Activated naive CD8-positive, alpha-beta T cell treated with anti-CD3 and anti-CD28 coated beads for 36 hours (primary cell): ENCODE measurements around the gene PLIN4. TPM values are rescaled to one million over a fixed set of nuclear protein-coding genes. Genes with fewer than 3 reads are reported as not detected.
"Not testable (repeated sequence)": the region's sequence is repeated elsewhere in the genome, so short reads cannot be mapped to it uniquely, and the experiment has no call there.

Source experiments
- DNase-seq: peaks from one replicate; pipeline ENCODE4 v3.0.0; 2021
- H3K27ac Mint-ChIP-seq: one replicate; pipeline ENCODE4 v1.8.0; 2022; ENCODE audit warnings: mild to moderate bottlenecking, moderate library complexity, mixed read lengths
- H3K27me3 Mint-ChIP-seq: one replicate; pipeline ENCODE4 v1.8.0; 2022; ENCODE audit warnings: mild to moderate bottlenecking, mixed read lengths
- H3K36me3 Mint-ChIP-seq: one replicate; pipeline ENCODE4 v1.8.0; 2021; ENCODE audit warnings: mild to moderate bottlenecking, mixed read lengths
- H3K4me1 Mint-ChIP-seq: one replicate; pipeline ENCODE4 v1.8.0; 2021; ENCODE audit warnings: mixed read lengths
- H3K4me3 Mint-ChIP-seq: one replicate; pipeline ENCODE4 v1.8.0; 2022; ENCODE audit warnings: mild to moderate bottlenecking, moderate library complexity, mixed read lengths
- H3K9me3 Mint-ChIP-seq: one replicate; pipeline ENCODE4 v1.8.0; 2022; ENCODE audit warnings: mixed read lengths
- total RNA-seq, 2 experiments: library from RNA; stranded (reverse); gene quantifications; one replicate each; pipeline ENCODE4 v1.2.3, GENCODE V29; 2021

PLIN4 gene
- not detected for total RNA-seq

GRCh38 chr19:4518345-4519171 lies at the start of gene PLIN4:
Gene PLIN4, minus strand, starts transcription at chr19:4518486. Its CDS starts 214 bp downstream, at chr19:4518272.
- H3K4me3 Mint-ChIP-seq = no peak within 1 kb of the TSS
- H3K9me3 Mint-ChIP-seq = no peaks in the 10 kb centered on the region
- H3K27ac Mint-ChIP-seq = no peak within 1 kb of the TSS
- no peak for DNase-seq
- no peaks in the 10 kb centered on the region for H3K36me3 Mint-ChIP-seq
- H3K27me3 Mint-ChIP-seq = peaks cover 4% of the 10 kb centered on the region
- H3K4me1 Mint-ChIP-seq = no peaks in the 10 kb centered on the region

- H3K27me3 Mint-ChIP-seq = peaks cover 4% of the 10 kb centered on the region
- H3K27ac Mint-ChIP-seq = no peak overlapping the region
- no peaks in the 10 kb centered on the region for H3K36me3 Mint-ChIP-seq
- no peaks in the 10 kb centered on the region for H3K4me1 Mint-ChIP-seq
- no peak overlapping the region for H3K4me3 Mint-ChIP-seq
- peak; percentile 64 for DNase-seq
- H3K9me3 Mint-ChIP-seq = no peaks in the 10 kb centered on the region
Measured at GRCh38 chr19:4567584-4568071, 49.3 kb upstream of the PLIN4 start.

- no peaks in the 10 kb centered on the region for H3K36me3 Mint-ChIP-seq
- H3K9me3 Mint-ChIP-seq = no peaks in the 10 kb centered on the region
- no peak overlapping the region for H3K4me3 Mint-ChIP-seq
- no peaks in the 10 kb centered on the region for H3K4me1 Mint-ChIP-seq
- no peak overlapping the region for H3K27ac Mint-ChIP-seq
- peaks cover 8% of the 10 kb centered on the region for H3K27me3 Mint-ChIP-seq
- no peak for DNase-seq
Measured at GRCh38 chr19:4566402-4567051, 48.2 kb upstream of the PLIN4 start.

- DNase-seq, H3K27me3 Mint-ChIP-seq, H3K27ac Mint-ChIP-seq, H3K4me1 Mint-ChIP-seq, H3K4me3 Mint-ChIP-seq, H3K36me3 Mint-ChIP-seq, H3K9me3 Mint-ChIP-seq: not testable (repeated sequence)
Measured at GRCh38 chr19:4563562-4563961, 45.3 kb upstream of the PLIN4 start.

- H3K36me3 Mint-ChIP-seq, H3K9me3 Mint-ChIP-seq, DNase-seq, H3K4me3 Mint-ChIP-seq, H3K4me1 Mint-ChIP-seq, H3K27me3 Mint-ChIP-seq, H3K27ac Mint-ChIP-seq: not testable (repeated sequence)
Measured at GRCh38 chr19:4562085-4562484, 43.8 kb upstream of the PLIN4 start.

- no peaks in the 10 kb centered on the region for H3K9me3 Mint-ChIP-seq
- H3K36me3 Mint-ChIP-seq = no peaks in the 10 kb centered on the region
- DNase-seq = no peak
- peaks cover 4% of the 10 kb centered on the region for H3K27me3 Mint-ChIP-seq
- H3K27ac Mint-ChIP-seq = no peak within 1 kb of the TSS
- H3K4me3 Mint-ChIP-seq = no peak within 1 kb of the TSS
- no peaks in the 10 kb centered on the region for H3K4me1 Mint-ChIP-seq
Measured at GRCh38 chr19:4559569-4559968, 41.3 kb upstream of the PLIN4 start, which contains the start of gene SEMA6B. Gene SEMA6B, minus strand, starts transcription at chr19:4559684. Its CDS starts 1,227 bp downstream, at chr19:4558457.

GRCh38 chr19:4557971-4558941 lies 40.0 kb upstream of the PLIN4 start:
- Mint-ChIP-seq H3K4me3 (no peak overlapping the region), H3K36me3 (no peaks in the 10 kb centered on the region), H3K4me1 (no peaks in the 10 kb centered on the region), H3K9me3 (no peaks in the 10 kb centered on the region), H3K27ac (no peak overlapping the region), H3K27me3 (peaks cover 4% of the 10 kb centered on the region)
- no peak for DNase-seq

- no peak overlapping the region for H3K4me3 Mint-ChIP-seq
- H3K4me1 Mint-ChIP-seq = no peaks in the 10 kb centered on the region
- H3K27me3 Mint-ChIP-seq = peaks cover 3% of the 10 kb centered on the region
- no peaks in the 10 kb centered on the region for H3K9me3 Mint-ChIP-seq
- DNase-seq = no peak
- no peaks in the 10 kb centered on the region for H3K36me3 Mint-ChIP-seq
- H3K27ac Mint-ChIP-seq = no peak overlapping the region
Measured at GRCh38 chr19:4557144-4557970, 39.1 kb upstream of the PLIN4 start.

- Mint-ChIP-seq H3K27ac (no peak overlapping the region), H3K36me3 (no peaks in the 10 kb centered on the region), H3K4me3 (no peak overlapping the region), H3K27me3 (peaks cover 3% of the 10 kb centered on the region), H3K9me3 (no peaks in the 10 kb centered on the region), H3K4me1 (no peaks in the 10 kb centered on the region)
- peak; percentile 34 for DNase-seq
Measured at GRCh38 chr19:4556597-4557127, 38.4 kb upstream of the PLIN4 start.

GRCh38 chr19:4555657-4556561 lies 37.6 kb upstream of the PLIN4 start:
- Mint-ChIP-seq H3K4me1 (no peaks in the 10 kb centered on the region), H3K4me3 (no peak overlapping the region), H3K27ac (no peak overlapping the region), H3K9me3 (no peaks in the 10 kb centered on the region), H3K27me3 (peaks cover 3% of the 10 kb centered on the region), H3K36me3 (no peaks in the 10 kb centered on the region)
- DNase-seq = no peak

GRCh38 chr19:4554717-4555116 lies 36.4 kb upstream of the PLIN4 start:
- no peak overlapping the region for H3K27ac Mint-ChIP-seq
- no peak for DNase-seq
- no peaks in the 10 kb centered on the region for H3K4me1 Mint-ChIP-seq
- no peaks in the 10 kb centered on the region for H3K9me3 Mint-ChIP-seq
- H3K27me3 Mint-ChIP-seq = peaks cover 3% of the 10 kb centered on the region
- H3K4me3 Mint-ChIP-seq = no peak overlapping the region
- no peaks in the 10 kb centered on the region for H3K36me3 Mint-ChIP-seq

- Mint-ChIP-seq H3K27me3 (peaks cover 8% of the 10 kb centered on the region), H3K9me3 (no peaks in the 10 kb centered on the region), H3K27ac (no peak overlapping the region), H3K36me3 (no peaks in the 10 kb centered on the region), H3K4me1 (no peaks in the 10 kb centered on the region), H3K4me3 (no peak overlapping the region)
- no peak for DNase-seq
Measured at GRCh38 chr19:4553775-4554174, 35.5 kb upstream of the PLIN4 start.

GRCh38 chr19:4553092-4553695 lies 34.9 kb upstream of the PLIN4 start:
- Mint-ChIP-seq H3K27ac (no peak overlapping the region), H3K4me3 (no peak overlapping the region), H3K4me1 (no peaks in the 10 kb centered on the region), H3K9me3 (no peaks in the 10 kb centered on the region), H3K27me3 (peaks cover 8% of the 10 kb centered on the region), H3K36me3 (no peaks in the 10 kb centered on the region)
- DNase-seq = no peak
